SH-SY5Y (cell line): ENCODE measurements around the gene ASPM.

Source experiments
- GATA2 ChIP-seq: IDR thresholded peaks from 2 replicates; pipeline ENCODE4 v1.6.1; 2011; ENCODE audit warnings: mild to moderate bottlenecking, low read depth, low read length
- GATA3 ChIP-seq: IDR thresholded peaks from 2 replicates; pipeline ENCODE4 v1.6.1; 2011; ENCODE audit warnings: low read depth, mild to moderate bottlenecking, low read length, moderate library complexity

GRCh38 chr1:197083474-197083873, 63.0 kb downstream of the ASPM start:
- TF ChIP-seq GATA2 (no peak), GATA3 (no peak)
